Natural killer cell (primary cell): ENCODE measurements around the gene TMEM253. TPM values are rescaled to one million over a fixed set of nuclear protein-coding genes. Genes with fewer than 3 reads are reported as not detected.

Source experiments
- ATAC-seq, 3 donors: fragments of 150-1000 bp in 2 of 3; fragments of 200-7000 bp in 1 of 3; cut with Tn5 transposase; 1 replicate in 1 of 3; 2 replicates in 2 of 3; pipeline ENCODE4 v1.10.0; 2021; ENCODE audit warnings: mild to moderate bottlenecking in 2 of 3, moderate library complexity in 2 of 3
- DNase-seq, 2 donors: peaks; one replicate each; pipeline versions ENCODE4 v3.0.0 to v3.0.0-alpha.2; 2013 to 2021; ENCODE audit warnings: mixed read lengths in 1 of 2
- H3K27ac ChIP-seq: one replicate; pipeline ENCODE4 v1.5.1; 2013; ENCODE audit warnings: mild to moderate bottlenecking, low read length
- H3K27me3 ChIP-seq: one replicate; pipeline ENCODE4 v1.6.1; 2013; ENCODE audit warnings: low read length; ENCODE audit not compliant: control insufficient read depth, insufficient read depth
- H3K36me3 ChIP-seq: one replicate; pipeline ENCODE4 v1.6.1; 2013; ENCODE audit warnings: low read length; ENCODE audit not compliant: control insufficient read depth, insufficient read depth
- H3K4me1 ChIP-seq: one replicate; pipeline ENCODE4 v1.6.1; 2013; ENCODE audit warnings: low read length; ENCODE audit not compliant: control insufficient read depth, insufficient read depth
- H3K4me3 ChIP-seq: one replicate; pipeline ENCODE4 v1.5.1; 2013; ENCODE audit warnings: low read length
- H3K9me3 ChIP-seq: one replicate; pipeline ENCODE4 v1.6.1; 2013; ENCODE audit warnings: low read length; ENCODE audit not compliant: control insufficient read depth, insufficient read depth
- H3K27ac Mint-ChIP-seq, 2 donors: one replicate each; pipeline ENCODE4 v1.8.0; 2022; ENCODE audit warnings: mild to moderate bottlenecking in 2 of 2, mixed read lengths in 2 of 2, moderate library complexity in 1 of 2
- H3K27me3 Mint-ChIP-seq, 2 donors: one replicate each; pipeline ENCODE4 v1.8.0; 2022; ENCODE audit warnings: low read depth in 2 of 2, mixed read lengths in 2 of 2
- H3K36me3 Mint-ChIP-seq: one replicate; pipeline ENCODE4 v1.8.0; 2022; ENCODE audit warnings: mixed read lengths
- H3K4me1 Mint-ChIP-seq, 2 donors: one replicate each; pipeline ENCODE4 v1.8.0; 2022; ENCODE audit warnings: mixed read lengths in 2 of 2
- H3K4me3 Mint-ChIP-seq: one replicate; pipeline ENCODE4 v1.8.0; 2022; ENCODE audit warnings: mild to moderate bottlenecking, moderate library complexity, mixed read lengths
- H3K9me3 Mint-ChIP-seq, 2 donors: one replicate each; pipeline ENCODE4 v1.8.0; 2022; ENCODE audit warnings: mixed read lengths in 2 of 2
- WGBS: methylation state at CpG from one replicate; pipeline ENCODE4 v1.1.7; 2013; ENCODE audit warnings: missing lambda C conversion rate; ENCODE audit not compliant: insufficient coverage; 5-methylcytosine and 5-hydroxymethylcytosine counted together
- intact Hi-C: fragments of 100-400 bp; cut with micrococcal nuclease; formaldehyde crosslinking; loops from one replicate; pipeline ENCODE4 v1.14.2; 2022
- total RNA-seq, 4 donors: library from RNA; stranded (reverse); fragments of 120-200 nt in 1 of 4; gene quantifications; one replicate each; pipeline versions ENCODE4 v1.2.3 to v1.2.4, GENCODE V29; 2013 to 2022
- TF ChIP-seq, protein P1 (sequence below): fragments of 200-600 bp; IDR thresholded peaks from one replicate; pipeline ENCODE4 v1.8.0; 2022; ENCODE audit warnings: antibody characterized with exemption

Gene TMEM253
- total RNA-seq, 3 donors from 2014 or later (not counting 1 experiment from before 2014, with no cell fraction given), result 0.40 TPM; not detected in 2

DNA sequence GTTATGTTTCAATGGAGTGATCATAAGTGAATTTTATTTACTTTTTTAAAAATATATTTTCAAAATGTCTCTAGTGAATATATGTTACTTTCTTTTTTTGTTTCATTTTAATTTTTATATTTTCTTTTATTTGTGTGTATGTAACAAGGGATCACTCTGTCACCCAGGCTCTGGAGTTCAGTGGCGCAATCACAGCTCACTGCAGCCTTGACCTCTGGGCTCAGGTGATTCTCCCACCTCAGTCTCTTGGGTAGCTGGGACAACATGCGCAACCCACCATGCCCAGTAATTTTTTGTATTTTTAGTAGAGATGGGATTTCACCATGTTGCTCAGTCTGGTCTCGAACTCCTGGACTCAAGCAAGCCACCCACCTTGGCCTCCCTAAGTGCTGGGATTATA lies 18.1 kb downstream of the TMEM253 start:
- H3K27me3 Mint-ChIP-seq, result peaks cover 5 to 21% of the 10 kb centered on the region in 2 donors
- no peak overlapping the region for H3K27ac Mint-ChIP-seq
- ATAC-seq (no peak), DNase-seq (no peak)
- H3K9me3 Mint-ChIP-seq, result no peaks in the 10 kb centered on the region
- no peaks in the 10 kb centered on the region for H3K36me3 ChIP-seq
- no peaks in the 10 kb centered on the region for H3K36me3 Mint-ChIP-seq
- TF ChIP-seq, protein P1, sequence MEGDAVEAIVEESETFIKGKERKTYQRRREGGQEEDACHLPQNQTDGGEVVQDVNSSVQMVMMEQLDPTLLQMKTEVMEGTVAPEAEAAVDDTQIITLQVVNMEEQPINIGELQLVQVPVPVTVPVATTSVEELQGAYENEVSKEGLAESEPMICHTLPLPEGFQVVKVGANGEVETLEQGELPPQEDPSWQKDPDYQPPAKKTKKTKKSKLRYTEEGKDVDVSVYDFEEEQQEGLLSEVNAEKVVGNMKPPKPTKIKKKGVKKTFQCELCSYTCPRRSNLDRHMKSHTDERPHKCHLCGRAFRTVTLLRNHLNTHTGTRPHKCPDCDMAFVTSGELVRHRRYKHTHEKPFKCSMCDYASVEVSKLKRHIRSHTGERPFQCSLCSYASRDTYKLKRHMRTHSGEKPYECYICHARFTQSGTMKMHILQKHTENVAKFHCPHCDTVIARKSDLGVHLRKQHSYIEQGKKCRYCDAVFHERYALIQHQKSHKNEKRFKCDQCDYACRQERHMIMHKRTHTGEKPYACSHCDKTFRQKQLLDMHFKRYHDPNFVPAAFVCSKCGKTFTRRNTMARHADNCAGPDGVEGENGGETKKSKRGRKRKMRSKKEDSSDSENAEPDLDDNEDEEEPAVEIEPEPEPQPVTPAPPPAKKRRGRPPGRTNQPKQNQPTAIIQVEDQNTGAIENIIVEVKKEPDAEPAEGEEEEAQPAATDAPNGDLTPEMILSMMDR, result no peak
- no peak overlapping the region for H3K27ac ChIP-seq
- H3K27me3 ChIP-seq, result no peaks in the 10 kb centered on the region
- intact Hi-C loops, result no loop called here
- H3K4me1 ChIP-seq, result no peaks in the 10 kb centered on the region
- no peaks in the 10 kb centered on the region for H3K9me3 ChIP-seq
- WGBS, result 88% methylated on average over 3 of the region's 3 CpGs
- H3K4me1 Mint-ChIP-seq, result no peaks in the 10 kb centered on the region
- no peak overlapping the region for H3K4me3 Mint-ChIP-seq
- no peak overlapping the region for H3K4me3 ChIP-seq

DNA sequence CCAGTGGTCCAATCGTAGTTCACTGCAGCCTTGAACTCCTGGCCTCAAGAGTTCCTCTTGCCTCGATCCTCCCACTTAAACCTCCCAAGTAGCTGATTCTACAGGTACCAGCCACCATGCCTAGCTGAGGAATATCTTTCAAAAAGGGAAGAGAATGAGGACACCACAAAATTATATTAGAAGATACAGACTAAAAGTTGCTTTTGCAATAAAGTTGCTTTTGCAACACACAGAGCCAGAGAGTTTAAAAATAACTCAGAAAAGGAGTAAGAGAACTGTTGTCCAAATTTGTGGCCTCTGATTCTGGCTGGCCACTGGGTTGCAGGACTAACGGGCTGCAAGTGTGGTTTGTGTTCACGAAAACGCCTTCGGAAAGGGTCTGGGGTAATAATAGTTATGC lies 19.8 kb downstream of the TMEM253 start:
- WGBS, result 62% methylated on average over 3 of the region's 6 CpGs
- peaks cover 2 to 3% of the 10 kb centered on the region in 2 donors for H3K9me3 Mint-ChIP-seq

DNA sequence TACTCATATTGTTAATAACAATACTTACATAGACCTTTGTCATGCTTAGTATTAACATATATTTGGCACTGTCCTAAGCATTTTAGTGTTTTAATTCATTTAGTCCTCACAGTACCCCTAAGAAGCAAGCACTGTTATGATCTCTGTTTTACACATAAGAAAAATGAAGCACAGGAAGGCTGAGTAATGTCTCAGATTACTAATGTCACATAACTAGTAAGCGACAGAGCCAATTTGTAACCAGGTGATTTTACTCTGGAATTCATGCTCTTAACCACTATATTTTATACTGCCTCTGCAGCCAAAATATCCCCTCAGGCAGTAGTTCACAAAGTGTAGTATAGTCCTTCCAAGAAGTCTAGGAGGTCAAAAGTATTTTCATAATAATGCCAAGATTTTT lies 20.3 kb downstream of the TMEM253 start:
- ATAC-seq, result no peak
- H3K27ac Mint-ChIP-seq, result no peak overlapping the region
- intact Hi-C loops, result no loop called here
- TF ChIP-seq, protein P1, result no peak
- H3K9me3 Mint-ChIP-seq, result peaks cover 2 to 3% of the 10 kb centered on the region in 2 donors
- no peak overlapping the region for H3K4me3 ChIP-seq
- peaks cover 15 to 25% of the 10 kb centered on the region in 2 donors for H3K27me3 Mint-ChIP-seq
- H3K36me3 ChIP-seq, result no peaks in the 10 kb centered on the region
- H3K4me1 ChIP-seq, result no peaks in the 10 kb centered on the region
- peaks cover 3% of the 10 kb centered on the region for H3K27me3 ChIP-seq
- no peak overlapping the region for H3K4me3 Mint-ChIP-seq
- no peaks in the 10 kb centered on the region for H3K4me1 Mint-ChIP-seq
- 100% methylated on average over 1 of the region's 1 CpG for WGBS
- H3K9me3 ChIP-seq, result no peaks in the 10 kb centered on the region
- DNase-seq, result no peak
- no peak overlapping the region for H3K27ac ChIP-seq
- H3K36me3 Mint-ChIP-seq, result no peaks in the 10 kb centered on the region

More for the DNA sequence above, 19.8 kb downstream of the TMEM253 start:
- Mint-ChIP-seq H3K4me3 (no peak overlapping the region), H3K27me3 (peaks cover 13 to 21% of the 10 kb centered on the region in 2 donors), H3K27ac (no peak overlapping the region), H3K4me1 (no peaks in the 10 kb centered on the region), H3K36me3 (no peaks in the 10 kb centered on the region)
- Histone ChIP-seq H3K27me3 (peaks cover 3% of the 10 kb centered on the region), H3K36me3 (no peaks in the 10 kb centered on the region), H3K4me1 (no peaks in the 10 kb centered on the region), H3K4me3 (no peak overlapping the region), H3K27ac (no peak overlapping the region), H3K9me3 (no peaks in the 10 kb centered on the region)
- TF ChIP-seq, protein P1, result no peak
- ATAC-seq, result no peak
- intact Hi-C loops, result no loop called here
- DNase-seq, result no peak

DNA sequence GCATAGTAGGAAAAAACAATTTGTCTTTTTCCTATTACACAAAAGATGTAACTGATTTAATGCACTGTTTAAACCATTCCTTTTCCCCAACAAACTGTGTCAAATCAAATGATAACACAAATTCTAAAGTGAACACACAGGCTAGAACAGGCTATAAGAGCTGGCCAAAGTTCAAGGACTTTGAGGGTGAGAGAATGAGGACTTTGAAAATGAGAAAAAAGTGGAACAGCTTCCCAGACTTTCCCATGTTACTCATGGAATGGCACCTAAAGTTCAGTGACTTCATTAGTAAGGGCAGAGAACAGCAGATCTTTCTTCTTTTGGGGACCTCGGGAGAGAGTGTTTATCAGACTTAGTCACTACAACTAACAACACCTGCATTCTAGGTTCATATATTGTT lies 22.6 kb downstream of the TMEM253 start:
- H3K27ac Mint-ChIP-seq, result no peak overlapping the region
- DNase-seq (no peak), ATAC-seq (no peak)
- peaks cover 29 to 38% of the 10 kb centered on the region in 2 donors for H3K27me3 Mint-ChIP-seq
- H3K9me3 Mint-ChIP-seq, result peaks cover 2 to 3% of the 10 kb centered on the region in 2 donors
- H3K36me3 Mint-ChIP-seq, result no peaks in the 10 kb centered on the region
- H3K4me1 Mint-ChIP-seq, result no peaks in the 10 kb centered on the region
- 69% methylated on average over 1 of the region's 1 CpG for WGBS
- Histone ChIP-seq H3K27me3 (peaks cover 3% of the 10 kb centered on the region), H3K36me3 (no peaks in the 10 kb centered on the region), H3K27ac (no peak overlapping the region), H3K4me3 (no peak overlapping the region), H3K9me3 (no peaks in the 10 kb centered on the region), H3K4me1 (no peaks in the 10 kb centered on the region)
- TF ChIP-seq, protein P1, result no peak
- intact Hi-C loops, result no loop called here
- H3K4me3 Mint-ChIP-seq, result no peak overlapping the region
